ENCODE results near the gene ITCH. TPM values are rescaled to one million over a fixed set of nuclear protein-coding genes. Genes with fewer than 3 reads are reported as not detected.

ITCH gene
- total RNA-seq, 1 experiment from 2014 or later, result 63.9 TPM

GRCh38 chr20:34491932-34492509 is 128.9 kb downstream of the ITCH start:
- Histone ChIP-seq H3K36me3 (ENCODE audit: control insufficient read depth, insufficient read depth, low read length) (peaks cover 20% of the 10 kb centered on the region), H3K9me3 (ENCODE audit: control insufficient read depth, insufficient read depth, low read depth, low read length) (no peaks in the 10 kb centered on the region), H3K27me3 (ENCODE audit: control insufficient read depth, insufficient read depth, low read length) (no peaks in the 10 kb centered on the region), H3K4me1 (ENCODE audit: control insufficient read depth, insufficient read depth, low read length) (no peaks in the 10 kb centered on the region), H3K27ac (ENCODE audit: low read length) (no peak overlapping the region), H3K4me3 (ENCODE audit: low read depth in 2 of 2, low read length in 2 of 2) (no peak overlapping the region)
- in situ Hi-C loops (cut with HindIII; ENCODE audit: low pct_unique_long_range_greater_than_20kb, low sequenced_read_pairs), result no loop called here
- intact Hi-C loops (cut with micrococcal nuclease; ENCODE audit: unreplicated experiment), result no loop called here
- DNase-seq (ENCODE audit: low read depth, low spot score), result no peak
- no peak for TF ChIP-seq TCF7L2 (IDR thresholded peaks at IDR 0.05; ENCODE audit: low read depth, low read length)
- no peak for TF ChIP-seq REST (IDR thresholded peaks at IDR 0.05; ENCODE audit: insufficient read depth in 1 of 2, low read depth in 2 of 2, low read length in 1 of 2)
- TF ChIP-seq CTCF (IDR thresholded peaks at IDR 0.05), result no peak
- no peak for TF ChIP-seq SIN3A (IDR thresholded peaks at IDR 0.05; ENCODE audit: borderline replicate concordance, insufficient read depth, low read depth, low read length)
- TF ChIP-seq POLR2AphosphoS5 (IDR thresholded peaks at IDR 0.05; ENCODE audit: low read depth, low read length), result no peak
- ChIA-PET CTCF (interaction anchor here (0.7 kb wide), 1 partner anchor 48 kb away, joined by 6 read pairs; no protein-coding TSS in a partner anchor), POLR2A (no interaction called here)
- ATAC-seq, result no peak
- BruUV-seq (replicated peaks), result no TSS peak

- CTCF ChIA-PET, result no interaction called here
- H3K36me3 ChIP-seq (ENCODE audit: control insufficient read depth, insufficient read depth, low read length), result peaks cover 20% of the 10 kb centered on the region
- POLR2A ChIA-PET, result no interaction called here
Measured at GRCh38 chr20:34493646-34494045, 130.6 kb downstream of the ITCH start.

More at GRCh38 chr20:34493646-34494045, 130.6 kb downstream of the ITCH start:
- TF ChIP-seq SIN3A (IDR thresholded peaks at IDR 0.05; ENCODE audit: borderline replicate concordance, insufficient read depth, low read depth, low read length), result no peak
- TF ChIP-seq POLR2AphosphoS5 (IDR thresholded peaks at IDR 0.05; ENCODE audit: low read depth, low read length), result no peak
- TF ChIP-seq TCF7L2 (IDR thresholded peaks at IDR 0.05; ENCODE audit: low read depth, low read length), result no peak
- TF ChIP-seq REST (IDR thresholded peaks at IDR 0.05; ENCODE audit: insufficient read depth in 1 of 2, low read depth in 2 of 2, low read length in 1 of 2), result no peak
- TF ChIP-seq CTCF (IDR thresholded peaks at IDR 0.05), result no peak
- no peak overlapping the region for H3K4me3 ChIP-seq (ENCODE audit: low read depth in 2 of 2, low read length in 2 of 2)
- no peaks in the 10 kb centered on the region for H3K9me3 ChIP-seq (ENCODE audit: control insufficient read depth, insufficient read depth, low read depth, low read length)
- intact Hi-C loops (cut with micrococcal nuclease; ENCODE audit: unreplicated experiment) (no loop called here), in situ Hi-C loops (cut with HindIII; ENCODE audit: low pct_unique_long_range_greater_than_20kb, low sequenced_read_pairs) (no loop called here)
- TSS peak; percentile 43 for BruUV-seq (replicated peaks)
- H3K27ac ChIP-seq (ENCODE audit: low read length), result no peak overlapping the region
- ATAC-seq (no peak), DNase-seq (ENCODE audit: low read depth, low spot score) (no peak)
- H3K27me3 ChIP-seq (ENCODE audit: control insufficient read depth, insufficient read depth, low read length), result no peaks in the 10 kb centered on the region
- H3K4me1 ChIP-seq (ENCODE audit: control insufficient read depth, insufficient read depth, low read length), result no peaks in the 10 kb centered on the region
